ENCODE measurements around the gene ATG4B.

DNA sequence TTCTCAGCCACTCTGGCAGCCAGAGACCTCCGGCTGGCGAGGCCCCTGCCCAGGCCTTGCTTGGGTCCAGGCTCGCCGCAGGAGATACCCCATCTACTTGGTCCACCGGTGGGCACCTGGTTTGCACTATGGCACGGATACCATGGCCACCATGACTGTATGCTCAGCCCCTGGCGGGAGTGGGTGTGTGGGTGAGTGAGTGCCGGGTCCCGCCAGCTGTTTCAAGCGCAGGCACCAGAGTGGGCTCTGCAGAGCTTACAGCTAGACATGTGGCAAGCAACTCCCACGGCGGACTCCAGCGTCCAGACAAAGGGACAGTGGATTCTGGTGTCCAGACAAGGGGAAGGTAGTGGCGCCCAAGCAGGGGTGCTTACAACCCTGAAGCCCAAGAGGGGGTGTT lies 1.4 kb downstream of the ATG4B start:
- TF ChIP-seq CTCF (IDR thresholded peaks at IDR 0.05) (no peak), E2F1 (CRISPR knock-in tag; IDR thresholded peaks at IDR 0.05) (no peak), AR (CRISPR knock-in tag; IDR thresholded peaks at IDR 0.05) (no peak), ZBTB21 (CRISPR knock-in tag; IDR thresholded peaks at IDR 0.05; ENCODE audit: borderline replicate concordance) (no peak), SMAD3 (CRISPR knock-in tag; IDR thresholded peaks at IDR 0.05; ENCODE audit: borderline replicate concordance) (no peak), ZNF671 (CRISPR knock-in tag; IDR thresholded peaks at IDR 0.05) (no peak), MYBL2 (CRISPR knock-in tag; IDR thresholded peaks at IDR 0.05) (no peak), ATF2 (CRISPR knock-in tag; IDR thresholded peaks at IDR 0.05; ENCODE audit: borderline replicate concordance, low read depth) (no peak), TEAD1 (CRISPR knock-in tag; IDR thresholded peaks at IDR 0.05) (no peak), NR1H2 (CRISPR knock-in tag; IDR thresholded peaks at IDR 0.05) (no peak), PRDM15 (CRISPR knock-in tag; IDR thresholded peaks at IDR 0.05) (no peak), CREM (CRISPR knock-in tag; IDR thresholded peaks at IDR 0.05) (no peak), MAX (CRISPR knock-in tag; IDR thresholded peaks at IDR 0.05) (no peak)
- TF ChIP-seq, protein P1, sequence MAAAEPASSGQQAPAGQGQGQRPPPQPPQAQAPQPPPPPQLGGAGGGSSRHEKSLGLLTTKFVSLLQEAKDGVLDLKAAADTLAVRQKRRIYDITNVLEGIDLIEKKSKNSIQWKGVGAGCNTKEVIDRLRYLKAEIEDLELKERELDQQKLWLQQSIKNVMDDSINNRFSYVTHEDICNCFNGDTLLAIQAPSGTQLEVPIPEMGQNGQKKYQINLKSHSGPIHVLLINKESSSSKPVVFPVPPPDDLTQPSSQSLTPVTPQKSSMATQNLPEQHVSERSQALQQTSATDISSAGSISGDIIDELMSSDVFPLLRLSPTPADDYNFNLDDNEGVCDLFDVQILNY (CRISPR knock-in tag; IDR thresholded peaks at IDR 0.05), result no peak
